Upper lobe of left lung (tissue), 6 donors: ENCODE results near the gene BACH1. TPM values are rescaled to one million over a fixed set of nuclear protein-coding genes. Genes with fewer than 3 reads are reported as not detected.

Source experiments
- ATAC-seq, 2 donors: fragments of 200-7000 bp; cut with Tn5 transposase; one replicate each; pipeline ENCODE4 v1.9.1; 2022; ENCODE audit warnings: mild to moderate bottlenecking in 2 of 2, moderate library complexity in 2 of 2; ENCODE audit not compliant: low FRiP score in 2 of 2
- DNase-seq, 2 donors: peaks; one replicate each; pipeline ENCODE4 v3.0.0-alpha.2; 2019 to 2020
- H3K27ac ChIP-seq, 4 donors: fragments of 200-600 bp; sonication (generic); one replicate each; pipeline ENCODE4 v1.5.1; 2016 to 2019
- H3K27me3 ChIP-seq, 4 donors: fragments of 200-600 bp; sonication (generic); one replicate each; pipeline ENCODE4 v1.5.1; 2017 to 2019
- H3K36me3 ChIP-seq, 4 donors: fragments of 200-600 bp; sonication (generic); one replicate each; pipeline ENCODE4 v1.5.1; 2016 to 2019
- H3K4me1 ChIP-seq, 4 donors: fragments of 200-600 bp; sonication (generic); one replicate each; pipeline ENCODE4 v1.5.1; 2018 to 2019
- H3K4me3 ChIP-seq, 4 donors: fragments of 200-600 bp; sonication (generic); one replicate each; pipeline ENCODE4 v1.5.1; 2017 to 2019; ENCODE audit warnings: mild to moderate bottlenecking in 2 of 4, moderate library complexity in 1 of 4
- H3K9me3 ChIP-seq, 4 donors: fragments of 200-600 bp; sonication (generic); one replicate each; pipeline ENCODE4 v1.5.1; 2018 to 2019
- CTCF ChIP-seq, 6 experiments: fragments of 450-650 bp in 4 of 6; fragments of 200-600 bp in 2 of 6; sonication (generic) in 2 of 6; IDR thresholded peaks; one replicate each; pipeline ENCODE4 v1.5.1; 2016 to 2019; ENCODE audit warnings: antibody characterized with exemption in 6 of 6
- EP300 ChIP-seq, 4 donors: sonication (generic); formaldehyde crosslinking; IDR thresholded peaks; one replicate each; pipeline ENCODE4 v1.5.1; 2017; ENCODE audit warnings: antibody characterized with exemption in 4 of 4, control low read depth in 2 of 4
- POLR2A ChIP-seq, 4 donors: fragments of 450-650 bp; IDR thresholded peaks; one replicate each; pipeline ENCODE4 v1.5.1; 2016 to 2017; ENCODE audit warnings: antibody characterized with exemption in 4 of 4, mild to moderate bottlenecking in 2 of 4
- POLR2AphosphoS5 ChIP-seq, 2 donors: sonication (generic); formaldehyde crosslinking; IDR thresholded peaks; one replicate each; pipeline ENCODE4 v1.5.1; 2017; ENCODE audit warnings: antibody characterized with exemption in 2 of 2
- WGBS, 2 donors: methylation state at CpG; one replicate each; pipeline ENCODE4 v1.1.5; 2017 to 2018; 5-methylcytosine and 5-hydroxymethylcytosine counted together
- total RNA-seq, 6 donors: library from RNA; depleted of rRNA in 4 of 6; stranded (reverse); fragments of >200 nt in 4 of 6; gene quantifications; one replicate each; pipeline versions ENCODE4 v1.1.0 to v1.2.1, GENCODE V29; 2016 to 2021
- donor health status: DM: no; HTN: no; CAD: no; lungs with moderate emphysema.
- donor health status: DM: no; HTN: yes; CAD: no; lungs with severe emphysema.

BACH1 gene
- total RNA-seq, 6 donors from 2014 or later = 41.6 to 119 (median 78.9) TPM

GRCh38 chr21:29320031-29320430 lies 21.3 kb downstream of the BACH1 start:
- TF ChIP-seq POLR2AphosphoS5 (IDR thresholded peaks at IDR 0.05) (no peak), EP300 (IDR thresholded peaks at IDR 0.05) (no peak), POLR2A (IDR thresholded peaks at IDR 0.05) (no peak), CTCF (IDR thresholded peaks at IDR 0.05) (no peak)
- H3K27ac ChIP-seq = no peak overlapping the region

GRCh38 chr21:29321217-29321616 lies 22.5 kb downstream of the BACH1 start:
- peak in 1 of 2 donors; percentile 46 for DNase-seq

More at GRCh38 chr21:29320031-29320430, 21.3 kb downstream of the BACH1 start:
- DNase-seq = no peak
- H3K4me1 ChIP-seq = peaks cover 29 to 38% (median 36%) of the 10 kb centered on the region in 4 donors
- H3K27me3 ChIP-seq = no peaks in the 10 kb centered on the region
- no peak for ATAC-seq
- no peak overlapping the region for H3K4me3 ChIP-seq
- no peaks in the 10 kb centered on the region for H3K9me3 ChIP-seq
- H3K36me3 ChIP-seq = peaks cover 0 to 23% (median 9%) of the 10 kb centered on the region in 4 donors
- WGBS, 2 donors = 80 to 91% methylated on average over 6 of the region's 6 CpGs

GRCh38 chr21:29321932-29322928 lies 23.5 kb downstream of the BACH1 start:
- H3K9me3 ChIP-seq = no peaks in the 10 kb centered on the region
- no peaks in the 10 kb centered on the region for H3K27me3 ChIP-seq
- no peak for TF ChIP-seq EP300 (IDR thresholded peaks at IDR 0.05)
- no peak for TF ChIP-seq POLR2AphosphoS5 (IDR thresholded peaks at IDR 0.05)
- no peak for TF ChIP-seq POLR2A (IDR thresholded peaks at IDR 0.05)
- TF ChIP-seq CTCF (IDR thresholded peaks at IDR 0.05) = no peak
- H3K27ac ChIP-seq = no peak overlapping the region
- H3K36me3 ChIP-seq = peaks cover 2 to 36% (median 22%) of the 10 kb centered on the region in 4 donors
- H3K4me1 ChIP-seq = peaks cover 21 to 26% (median 23%) of the 10 kb centered on the region in 4 donors
- 92 to 93% methylated on average over 11 of the region's 11 CpGs for WGBS, 2 donors
- no peak for ATAC-seq
- no peak overlapping the region for H3K4me3 ChIP-seq
- DNase-seq = no peak

More at GRCh38 chr21:29321217-29321616, 22.5 kb downstream of the BACH1 start:
- WGBS, 2 donors = 98% methylated on average over 11 of the region's 11 CpGs
- ATAC-seq = no peak
- TF ChIP-seq EP300 (IDR thresholded peaks at IDR 0.05) = no peak
- TF ChIP-seq POLR2A (IDR thresholded peaks at IDR 0.05) = no peak
- TF ChIP-seq CTCF (IDR thresholded peaks at IDR 0.05) = no peak
- no peak for TF ChIP-seq POLR2AphosphoS5 (IDR thresholded peaks at IDR 0.05)
- no peak overlapping the region for H3K27ac ChIP-seq
- H3K27me3 ChIP-seq = no peaks in the 10 kb centered on the region
- H3K4me1 ChIP-seq = peaks cover 22 to 27% (median 25%) of the 10 kb centered on the region in 4 donors
- peaks cover 0 to 26% (median 12%) of the 10 kb centered on the region in 4 donors for H3K36me3 ChIP-seq
- no peaks in the 10 kb centered on the region for H3K9me3 ChIP-seq
- H3K4me3 ChIP-seq = no peak overlapping the region

GRCh38 chr21:29323189-29323588 lies 24.5 kb downstream of the BACH1 start:
- ATAC-seq (no peak), DNase-seq (no peak)
- H3K4me3 ChIP-seq = no peak overlapping the region
- 87 to 96% methylated on average over 6 of the region's 6 CpGs for WGBS, 2 donors
- H3K27me3 ChIP-seq = no peaks in the 10 kb centered on the region
- no peaks in the 10 kb centered on the region for H3K9me3 ChIP-seq
- H3K4me1 ChIP-seq = peaks cover 14 to 22% (median 17%) of the 10 kb centered on the region in 4 donors
- no peak overlapping the region for H3K27ac ChIP-seq
- no peak for TF ChIP-seq CTCF (IDR thresholded peaks at IDR 0.05)
- no peak for TF ChIP-seq POLR2A (IDR thresholded peaks at IDR 0.05)
- TF ChIP-seq POLR2AphosphoS5 (IDR thresholded peaks at IDR 0.05) = no peak
- no peak for TF ChIP-seq EP300 (IDR thresholded peaks at IDR 0.05)
- peaks cover 2 to 45% (median 29%) of the 10 kb centered on the region in 4 donors for H3K36me3 ChIP-seq
